Measurements from ENCODE around the gene BAIAP3. TPM values are rescaled to one million over a fixed set of nuclear protein-coding genes. Genes with fewer than 3 reads are reported as not detected.
"Not testable (repeated sequence)": the region's sequence is repeated elsewhere in the genome, so short reads cannot be mapped to it uniquely, and the experiment has no call there.

The BAIAP3 gene
- total RNA-seq, 4 donors from 2014 or later: 17.9 to 160 (median 29.0) TPM

GRCh38 chr16:1287982-1288670 is 45.3 kb upstream of the BAIAP3 start:
- no peak overlapping the region for H3K27ac ChIP-seq
- TF ChIP-seq POLR2A (IDR thresholded peaks at IDR 0.05): no peak
- H3K27me3 ChIP-seq: peaks cover 0 to 4% of the 10 kb centered on the region in 2 donors
- H3K9me3 ChIP-seq: no peaks in the 10 kb centered on the region
- DNase-seq: no peak
- H3K4me1 ChIP-seq: no peaks in the 10 kb centered on the region
- no peak overlapping the region for H3K4me3 ChIP-seq
- H3K36me3 ChIP-seq: no peaks in the 10 kb centered on the region

DNA sequence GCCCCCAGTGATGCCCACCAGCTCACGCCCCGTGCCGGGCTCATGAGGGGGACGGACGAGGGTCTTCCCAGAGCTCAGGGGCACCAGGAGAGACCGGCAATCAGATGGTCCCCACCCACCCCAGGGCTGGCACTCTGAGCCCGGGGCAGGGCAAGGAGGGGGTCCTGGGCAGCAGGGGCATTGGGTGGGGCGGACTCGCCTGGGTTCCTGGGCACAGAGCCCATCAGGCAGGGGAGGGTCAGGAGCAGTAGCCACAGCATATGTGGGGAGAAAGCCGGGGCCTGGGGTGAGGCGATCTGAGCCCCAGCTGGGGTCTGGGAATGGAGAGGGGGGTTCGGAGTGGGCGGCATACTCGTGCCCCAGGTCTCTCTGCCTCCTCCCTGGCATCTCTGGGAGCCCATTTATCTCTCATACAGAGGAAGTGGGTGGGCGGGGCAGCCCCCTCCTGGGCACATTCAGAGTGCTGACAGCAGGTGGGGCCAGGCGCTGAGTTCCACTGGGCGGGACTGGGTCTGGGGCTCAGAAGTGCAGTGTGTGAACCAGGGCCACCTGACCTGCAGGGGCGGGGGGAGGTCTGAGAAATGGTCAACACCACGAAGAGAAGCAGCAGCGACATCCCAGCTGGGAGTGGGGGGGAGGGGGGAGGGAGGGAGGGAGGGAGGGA is 44.5 kb upstream of the BAIAP3 start:
- Histone ChIP-seq H3K27me3 (peaks cover 0 to 4% of the 10 kb centered on the region in 2 donors), H3K36me3 (no peaks in the 10 kb centered on the region), H3K4me1 (no peaks in the 10 kb centered on the region), H3K4me3 (no peak overlapping the region), H3K9me3 (no peaks in the 10 kb centered on the region), H3K27ac (no peak overlapping the region)
- DNase-seq: no peak
- TF ChIP-seq POLR2A (IDR thresholded peaks at IDR 0.05) (no peak), CTCF (IDR thresholded peaks at IDR 0.05) (no peak)

DNA sequence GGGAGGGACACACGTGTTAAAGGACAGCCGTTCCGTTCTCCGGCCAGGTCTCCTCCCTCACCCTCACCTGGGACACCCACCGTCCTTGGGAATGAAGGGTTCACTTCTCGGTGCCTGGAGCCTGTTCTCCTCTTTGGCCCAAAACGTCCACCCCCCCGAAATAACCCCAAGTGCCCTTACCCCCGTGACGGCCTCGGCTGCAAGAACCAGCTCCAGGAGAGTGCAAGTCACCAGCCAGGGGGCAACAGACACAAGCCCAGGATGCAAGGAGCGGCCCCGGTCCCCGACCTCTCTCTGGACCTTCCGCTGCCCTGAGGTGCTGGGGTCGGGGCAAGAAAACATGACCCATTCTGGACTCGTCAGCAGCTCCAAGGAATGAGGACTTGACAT is 44.0 kb upstream of the BAIAP3 start:
- peaks cover 0 to 4% of the 10 kb centered on the region in 2 donors for H3K27me3 ChIP-seq
- H3K27ac ChIP-seq: no peak overlapping the region
- H3K36me3 ChIP-seq: no peaks in the 10 kb centered on the region
- DNase-seq: no peak
- no peaks in the 10 kb centered on the region for H3K4me1 ChIP-seq
- H3K4me3 ChIP-seq: no peak overlapping the region
- no peaks in the 10 kb centered on the region for H3K9me3 ChIP-seq
- no peak for TF ChIP-seq CTCF (IDR thresholded peaks at IDR 0.05)
- no peak for TF ChIP-seq POLR2A (IDR thresholded peaks at IDR 0.05)

GRCh38 chr16:1290063-1290501 is 43.4 kb upstream of the BAIAP3 start:
- no peaks in the 10 kb centered on the region for H3K36me3 ChIP-seq
- H3K4me1 ChIP-seq: no peaks in the 10 kb centered on the region
- TF ChIP-seq CTCF (IDR thresholded peaks at IDR 0.05) (no peak), POLR2A (IDR thresholded peaks at IDR 0.05) (no peak)
- H3K27ac ChIP-seq: no peak overlapping the region
- H3K4me3 ChIP-seq: no peak overlapping the region
- no peaks in the 10 kb centered on the region for H3K9me3 ChIP-seq
- peaks cover 0 to 4% of the 10 kb centered on the region in 2 donors for H3K27me3 ChIP-seq
- DNase-seq: no peak

DNA sequence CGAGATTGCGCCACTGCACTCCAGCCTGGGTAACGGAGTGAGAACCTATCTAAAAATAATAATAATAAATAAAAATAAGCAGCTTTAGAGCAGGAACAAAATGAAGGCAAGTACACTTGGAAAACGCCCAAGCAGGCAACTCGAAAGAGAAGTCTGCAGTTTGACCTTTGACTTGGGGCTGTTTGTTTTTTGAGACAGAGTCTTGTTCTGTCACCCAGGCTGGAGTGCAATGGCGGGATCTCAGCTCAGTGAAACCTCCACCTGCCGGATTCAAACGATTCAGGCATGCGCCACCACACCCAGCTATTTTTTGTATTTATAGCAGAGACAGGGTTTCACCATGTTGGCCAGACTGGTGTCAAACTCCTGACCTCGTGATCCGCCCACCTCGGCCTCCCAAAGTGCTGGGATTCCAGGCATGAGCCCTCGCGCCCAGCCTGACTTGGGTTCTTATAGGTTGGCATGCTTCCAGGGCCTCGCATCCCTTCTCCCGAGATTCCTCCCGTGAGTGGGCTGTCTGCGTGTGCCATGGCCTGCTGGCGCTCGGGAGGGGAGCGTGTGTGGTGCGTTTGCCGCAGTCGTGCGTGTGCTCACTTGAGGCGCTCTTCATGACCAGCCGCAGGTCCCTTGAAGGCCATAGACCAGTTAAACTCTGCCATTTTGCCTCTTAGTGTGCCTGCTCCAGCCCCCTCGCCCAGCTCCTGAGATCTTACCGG is 42.4 kb upstream of the BAIAP3 start:
- Histone ChIP-seq H3K9me3 (no peaks in the 10 kb centered on the region), H3K4me1 (no peaks in the 10 kb centered on the region), H3K4me3 (no peak overlapping the region), H3K27ac (no peak overlapping the region), H3K36me3 (no peaks in the 10 kb centered on the region), H3K27me3 (peaks cover 0 to 4% of the 10 kb centered on the region in 2 donors)
- TF ChIP-seq CTCF (IDR thresholded peaks at IDR 0.05) (no peak), POLR2A (IDR thresholded peaks at IDR 0.05) (no peak)
- DNase-seq: no peak

DNA sequence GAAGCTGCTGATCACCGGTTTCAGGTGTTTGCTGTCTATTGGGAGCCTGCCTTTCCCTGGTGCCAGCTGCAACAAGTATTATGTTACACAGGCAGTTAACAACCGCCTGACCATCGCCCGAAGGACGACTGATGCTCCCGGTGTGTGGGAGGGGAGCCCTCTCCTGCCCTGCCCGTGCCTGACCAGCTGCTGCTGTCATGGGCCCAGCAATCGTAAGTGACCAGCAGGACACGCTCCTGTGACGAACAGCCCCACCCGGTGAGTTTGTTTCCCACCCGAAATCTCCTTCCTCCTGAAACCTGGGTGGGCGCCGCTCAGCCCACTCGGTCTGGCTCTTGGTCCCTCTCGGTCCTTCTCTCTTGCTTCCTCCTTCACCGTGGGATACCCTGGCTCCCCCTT is 41.9 kb upstream of the BAIAP3 start:
- DNase-seq: no peak
- Histone ChIP-seq H3K4me3 (no peak overlapping the region), H3K27me3 (peaks cover 0 to 4% of the 10 kb centered on the region in 2 donors), H3K27ac (no peak overlapping the region), H3K9me3 (no peaks in the 10 kb centered on the region), H3K4me1 (no peaks in the 10 kb centered on the region), H3K36me3 (no peaks in the 10 kb centered on the region)
- no peak for TF ChIP-seq CTCF (IDR thresholded peaks at IDR 0.05)
- TF ChIP-seq POLR2A (IDR thresholded peaks at IDR 0.05): no peak

GRCh38 chr16:1292208-1292607 is 41.2 kb upstream of the BAIAP3 start:
- not testable (repeated sequence) for H3K36me3 ChIP-seq, H3K4me3 ChIP-seq, H3K27ac ChIP-seq, H3K27me3 ChIP-seq, H3K4me1 ChIP-seq, H3K9me3 ChIP-seq, DNase-seq

GRCh38 chr16:1292808-1293207 is 40.6 kb upstream of the BAIAP3 start:
- not testable (repeated sequence) for H3K9me3 ChIP-seq, DNase-seq, H3K4me1 ChIP-seq, H3K4me3 ChIP-seq, H3K36me3 ChIP-seq, H3K27ac ChIP-seq, H3K27me3 ChIP-seq

Data from Peyer's patch (tissue), 4 donors.